GM18861 (cell line): ENCODE data around the gene CAMTA1.
"Not testable (repeated sequence)": the region's sequence is repeated elsewhere in the genome, so short reads cannot be mapped to it uniquely, and the experiment has no call there.

ENCODE experiments used
- ATAC-seq: cut with Tn5 transposase; IDR thresholded peaks from one replicate; pipeline ENCODE4 v1.9.1; 2021; ENCODE audit not compliant: unreplicated experiment

The CAMTA1 gene

GRCh38 chr1:6785318-6785727 lies at the start of gene CAMTA1:
Gene CAMTA1 (plus strand): TSS chr1:6785454. CDS start chr1:6785531, 77 bp downstream.
- ATAC-seq = peak; percentile 55

- ATAC-seq = no peak
Observed at GRCh38 chr1:6738987-6739676, 46.1 kb upstream of the CAMTA1 start.

- ATAC-seq = not testable (repeated sequence)
Observed at GRCh38 chr1:6742676-6743188, 42.5 kb upstream of the CAMTA1 start.

GRCh38 chr1:6743189-6744101 lies 41.8 kb upstream of the CAMTA1 start:
- no peak for ATAC-seq

GRCh38 chr1:6745073-6745472 lies 40.2 kb upstream of the CAMTA1 start:
- ATAC-seq = no peak

- no peak for ATAC-seq
Observed at GRCh38 chr1:6747674-6748073, 37.6 kb upstream of the CAMTA1 start.

- no peak for ATAC-seq
Observed at GRCh38 chr1:6750490-6750889, 34.8 kb upstream of the CAMTA1 start.

- ATAC-seq = no peak
Observed at GRCh38 chr1:6753320-6754140, 31.7 kb upstream of the CAMTA1 start.

GRCh38 chr1:6756457-6756856 lies 28.8 kb upstream of the CAMTA1 start:
- ATAC-seq = no peak

- no peak for ATAC-seq
Observed at GRCh38 chr1:6757719-6758435, 27.4 kb upstream of the CAMTA1 start.

- ATAC-seq = no peak
Observed at GRCh38 chr1:6761196-6761737, 24.0 kb upstream of the CAMTA1 start.

- ATAC-seq = no peak
Observed at GRCh38 chr1:6762060-6762459, 23.2 kb upstream of the CAMTA1 start.

- ATAC-seq = no peak
Observed at GRCh38 chr1:6770751-6771440, 14.4 kb upstream of the CAMTA1 start.

GRCh38 chr1:6771441-6771769 lies 13.8 kb upstream of the CAMTA1 start:
- ATAC-seq = no peak

- ATAC-seq = no peak
Observed at GRCh38 chr1:6774381-6774780, 10.9 kb upstream of the CAMTA1 start.

- no peak for ATAC-seq
Observed at GRCh38 chr1:6775261-6776043, 9.8 kb upstream of the CAMTA1 start.

GRCh38 chr1:6776389-6776788 lies 8.9 kb upstream of the CAMTA1 start:
- no peak for ATAC-seq

- ATAC-seq = no peak
Observed at GRCh38 chr1:6776895-6777294, 8.4 kb upstream of the CAMTA1 start.

GRCh38 chr1:6777813-6778212 lies 7.4 kb upstream of the CAMTA1 start:
- ATAC-seq = no peak
